GM18526 (cell line): ENCODE data around the gene STON2.

Source experiments
- POLR2A ChIP-seq: IDR thresholded peaks from 3 replicates; pipeline ENCODE4 v1.6.1; 2011; ENCODE audit not compliant: insufficient read length; ENCODE audit errors: extremely low read depth

Gene STON2

GRCh38 chr14:81353691-81354323 is 46.3 kb downstream of the STON2 start:
- no peak for TF ChIP-seq POLR2A

GRCh38 chr14:81352413-81352812 is 47.7 kb downstream of the STON2 start:
- no peak for TF ChIP-seq POLR2A

GRCh38 chr14:81351205-81351604 is 48.9 kb downstream of the STON2 start:
- TF ChIP-seq POLR2A: no peak

GRCh38 chr14:81350344-81351130 is 49.6 kb downstream of the STON2 start:
- no peak for TF ChIP-seq POLR2A

GRCh38 chr14:81348061-81348460 is 52.1 kb downstream of the STON2 start:
- TF ChIP-seq POLR2A: no peak

- TF ChIP-seq POLR2A: no peak
Measured at GRCh38 chr14:81345781-81346180, 54.3 kb downstream of the STON2 start.

- no peak for TF ChIP-seq POLR2A
Measured at GRCh38 chr14:81344481-81345160, 55.5 kb downstream of the STON2 start.

- no peak for TF ChIP-seq POLR2A
Measured at GRCh38 chr14:81343701-81344100, 56.4 kb downstream of the STON2 start.

- no peak for TF ChIP-seq POLR2A
Measured at GRCh38 chr14:81342850-81343580, 57.1 kb downstream of the STON2 start.

- no peak for TF ChIP-seq POLR2A
Measured at GRCh38 chr14:81341781-81342180, 58.3 kb downstream of the STON2 start.

- TF ChIP-seq POLR2A: no peak
Measured at GRCh38 chr14:81341370-81341769, 58.8 kb downstream of the STON2 start.

- TF ChIP-seq POLR2A: no peak
Measured at GRCh38 chr14:81340201-81340600, 59.9 kb downstream of the STON2 start.

- no peak for TF ChIP-seq POLR2A
Measured at GRCh38 chr14:81337073-81337472, 63.1 kb downstream of the STON2 start.

- TF ChIP-seq POLR2A: no peak
Measured at GRCh38 chr14:81336009-81336408, 64.1 kb downstream of the STON2 start.

- TF ChIP-seq POLR2A: no peak
Measured at GRCh38 chr14:81332725-81333124, 67.4 kb downstream of the STON2 start.
